ENCODE measurements around the gene MRPL17. TPM values are rescaled to one million over a fixed set of nuclear protein-coding genes. Genes with fewer than 3 reads are reported as not detected.

Gene MRPL17
- total and polyA plus RNA-seq, 9 of the 15 experiments (the other 6 are each of a cell fraction or from before 2014, with no cell fraction given), result 33.9 to 81.6 (median 43.9) TPM

DNA sequence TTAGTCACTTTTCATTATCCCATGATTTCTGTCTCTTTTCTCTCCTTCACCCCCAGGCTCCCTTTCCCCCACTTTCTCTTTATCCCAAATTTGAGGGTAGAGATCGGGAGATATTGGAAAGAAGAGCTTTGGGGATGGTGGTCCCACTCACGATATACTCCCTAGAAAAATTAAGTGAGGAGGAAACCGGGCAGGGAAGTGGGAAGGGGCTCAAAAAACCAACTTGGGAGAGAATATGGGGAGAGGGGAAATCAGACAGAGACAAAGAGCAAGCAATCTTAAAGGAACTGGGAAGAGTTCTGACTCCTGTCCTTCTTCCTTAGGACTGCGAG is 26.6 kb downstream of the MRPL17 start:
- ChIA-PET CTCF (ENCODE audit: low intra/inter-chr PET ratio) (no interaction called here), POLR2A (interaction anchor here (0.6 to 1.3 kb wide), 2 partner anchors 11 to 26 kb away, joined by 3 to 6 read pairs; no protein-coding TSS in a partner anchor)
- H3K27me3 ChIP-seq (ENCODE audit: control insufficient read depth in 2 of 2, insufficient read depth in 2 of 2, low read length in 2 of 2), result no peaks in the 10 kb centered on the region
- H3K4me1 ChIP-seq (replicated peaks in 1 of 2; ENCODE audit: control insufficient read depth in 2 of 2, insufficient read depth in 2 of 2, low read length in 2 of 2), result peaks cover 1 to 9% of the 10 kb centered on the region in 2 experiments; a peak in 4 of 5 replicates
- in situ Hi-C loops (cut with MboI), result no loop called here
- H3K4me3 ChIP-seq, result no peak overlapping the region
- peak; percentile 0 for TF ChIP-seq ARHGAP35 (IDR thresholded peaks at IDR 0.05; ENCODE audit: partially characterized antibody)
- TF ChIP-seq, protein P1, sequence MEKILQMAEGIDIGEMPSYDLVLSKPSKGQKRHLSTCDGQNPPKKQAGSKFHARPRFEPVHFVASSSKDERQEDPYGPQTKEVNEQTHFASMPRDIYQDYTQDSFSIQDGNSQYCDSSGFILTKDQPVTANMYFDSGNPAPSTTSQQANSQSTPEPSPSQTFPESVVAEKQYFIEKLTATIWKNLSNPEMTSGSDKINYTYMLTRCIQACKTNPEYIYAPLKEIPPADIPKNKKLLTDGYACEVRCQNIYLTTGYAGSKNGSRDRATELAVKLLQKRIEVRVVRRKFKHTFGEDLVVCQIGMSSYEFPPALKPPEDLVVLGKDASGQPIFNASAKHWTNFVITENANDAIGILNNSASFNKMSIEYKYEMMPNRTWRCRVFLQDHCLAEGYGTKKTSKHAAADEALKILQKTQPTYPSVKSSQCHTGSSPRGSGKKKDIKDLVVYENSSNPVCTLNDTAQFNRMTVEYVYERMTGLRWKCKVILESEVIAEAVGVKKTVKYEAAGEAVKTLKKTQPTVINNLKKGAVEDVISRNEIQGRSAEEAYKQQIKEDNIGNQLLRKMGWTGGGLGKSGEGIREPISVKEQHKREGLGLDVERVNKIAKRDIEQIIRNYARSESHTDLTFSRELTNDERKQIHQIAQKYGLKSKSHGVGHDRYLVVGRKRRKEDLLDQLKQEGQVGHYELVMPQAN (IDR thresholded peaks at IDR 0.05; ENCODE audit: borderline replicate concordance), result no peak
- no peaks in the 10 kb centered on the region for H3K9me1 ChIP-seq (ENCODE audit: control insufficient read depth, insufficient read depth, low read length)
- H3K36me3 ChIP-seq (ENCODE audit: control insufficient read depth, insufficient read depth, low read length), result no peaks in the 10 kb centered on the region
- H4K20me1 ChIP-seq (replicated peaks; ENCODE audit: control insufficient read depth, insufficient read depth, low read length), result no peaks in the 10 kb centered on the region
- ATAC-seq (no peak), FAIRE-seq (no peak), DNase-seq (ENCODE audit: extremely low read depth in 1 of 4, low spot score in 3 of 4) (no peak)
- no peak overlapping the region for H3K9ac ChIP-seq (ENCODE audit: insufficient read depth in 1 of 2, low read depth in 2 of 2, low read length in 2 of 2)
- WGBS (ENCODE audit: insufficient coverage, low coverage, missing lambda C conversion rate), result 22% methylated on average over 4 of the region's 4 CpGs
- H3K27ac ChIP-seq (ENCODE audit: extremely low read depth, low read depth, low read length), result no peak overlapping the region
- BruUV-seq (replicated peaks), result no TSS peak
- intact Hi-C loops (cut with micrococcal nuclease), result no loop called here
- no peak overlapping the region for H2AFZ ChIP-seq (ENCODE audit: low read depth, low read length)
- H3K4me2 ChIP-seq (ENCODE audit: insufficient read depth, low read length), result no peak overlapping the region
- H3K79me2 ChIP-seq (ENCODE audit: control insufficient read depth, insufficient read depth, low read length), result no peaks in the 10 kb centered on the region
- no peaks in the 10 kb centered on the region for H3K9me3 ChIP-seq (replicated peaks; ENCODE audit: control insufficient read depth, insufficient read depth, low read depth, low read length)

All from K562 (cell line).